ENCODE data around the gene TNFRSF4. TPM values are rescaled to one million over a fixed set of nuclear protein-coding genes. Genes with fewer than 3 reads are reported as not detected.

TNFRSF4 gene
- total RNA-seq, 1 donor from 2014 or later, result 788 TPM

DNA sequence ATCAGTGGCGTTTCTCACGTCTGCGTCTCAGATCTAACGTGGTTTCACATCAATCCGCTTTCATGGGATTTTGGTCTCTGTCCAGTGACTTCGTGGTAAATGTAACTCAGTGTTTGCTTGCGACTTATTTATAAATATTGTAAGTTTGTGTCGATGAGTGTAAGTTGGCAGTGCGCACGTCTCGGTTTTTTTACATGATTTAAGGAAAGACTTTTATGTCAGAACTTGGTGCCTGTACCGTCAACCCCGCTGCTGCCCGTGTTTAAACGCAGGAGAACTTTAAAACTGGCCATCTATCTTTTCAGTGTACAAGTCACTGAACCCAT lies 19.6 kb upstream of the TNFRSF4 start:
- intact Hi-C loops (cut with micrococcal nuclease), result loop anchor here (5.0 kb wide), 3 partner anchors 39 to 201 kb away; partner anchors contain the start of gene UBE2J2
- H3K36me3 Mint-ChIP-seq (ENCODE audit: low read depth), result peaks cover 23% of the 10 kb centered on the region

GRCh38 chr1:1232796-1233566 lies 19.0 kb upstream of the TNFRSF4 start:
- no peaks in the 10 kb centered on the region for H3K27me3 Mint-ChIP-seq (ENCODE audit: insufficient read depth)
- intact Hi-C loops (cut with micrococcal nuclease), result loop anchor here (1.0 to 5.0 kb wide), 4 partner anchors 39 to 201 kb away; partner anchors contain the start of genes C1orf159 and UBE2J2
- peak overlapping the region; percentile 91 for H3K27ac Mint-ChIP-seq
- no peak for DNase-seq (ENCODE audit: low spot score)
- peaks cover 23% of the 10 kb centered on the region for H3K36me3 Mint-ChIP-seq (ENCODE audit: low read depth)
- H3K4me1 Mint-ChIP-seq (ENCODE audit: low read depth), result peaks cover 27% of the 10 kb centered on the region
- H3K9me3 Mint-ChIP-seq, result no peaks in the 10 kb centered on the region
- H3K4me3 Mint-ChIP-seq, result peak overlapping the region; percentile 87

More for the DNA sequence above, 19.6 kb upstream of the TNFRSF4 start:
- Mint-ChIP-seq H3K9me3 (no peaks in the 10 kb centered on the region), H3K4me1 (ENCODE audit: low read depth) (peaks cover 27% of the 10 kb centered on the region), H3K4me3 (peak overlapping the region; percentile 87), H3K27me3 (ENCODE audit: insufficient read depth) (no peaks in the 10 kb centered on the region), H3K27ac (peak overlapping the region; percentile 91)
- DNase-seq (ENCODE audit: low spot score), result no peak

DNA sequence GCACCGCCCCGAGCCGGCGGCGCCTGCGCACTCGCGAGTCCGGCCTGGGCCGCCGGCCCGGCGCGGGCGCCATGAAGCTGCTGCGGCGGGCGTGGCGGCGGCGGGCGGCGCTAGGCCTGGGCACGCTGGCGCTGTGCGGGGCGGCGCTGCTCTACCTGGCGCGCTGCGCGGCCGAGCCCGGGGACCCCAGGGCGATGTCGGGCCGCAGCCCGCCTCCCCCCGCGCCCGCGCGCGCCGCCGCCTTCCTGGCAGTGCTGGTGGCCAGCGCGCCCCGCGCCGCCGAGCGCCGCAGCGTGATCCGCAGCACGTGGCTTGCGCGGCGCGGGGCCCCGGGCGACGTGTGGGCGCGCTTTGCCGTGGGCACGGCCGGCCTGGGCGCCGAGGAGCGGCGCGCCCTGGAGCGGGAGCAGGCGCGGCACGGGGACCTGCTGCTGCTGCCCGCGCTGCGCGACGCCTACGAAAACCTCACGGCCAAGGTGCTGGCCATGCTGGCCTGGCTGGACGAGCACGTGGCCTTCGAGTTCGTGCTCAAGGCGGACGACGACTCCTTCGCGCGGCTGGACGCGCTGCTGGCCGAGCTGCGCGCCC lies 18.3 kb upstream of the TNFRSF4 start, which contains the start of gene B3GALT6:
TSS of gene B3GALT6 (plus strand) at position 30 of the 588 bp plus-strand sequence. CDS start at position 72, 42 bp downstream.
- H3K4me1 Mint-ChIP-seq (ENCODE audit: low read depth), result peaks cover 27% of the 10 kb centered on the region
- peak within 1 kb of the TSS; percentile 90 for H3K27ac Mint-ChIP-seq
- intact Hi-C loops (cut with micrococcal nuclease), result loop anchor here (1.0 to 5.0 kb wide), 4 partner anchors 40 to 200 kb away; partner anchors contain the start of genes C1orf159 and UBE2J2
- no peaks in the 10 kb centered on the region for H3K27me3 Mint-ChIP-seq (ENCODE audit: insufficient read depth)
- peak within 1 kb of the TSS; percentile 94 for H3K4me3 Mint-ChIP-seq
- peaks cover 23% of the 10 kb centered on the region for H3K36me3 Mint-ChIP-seq (ENCODE audit: low read depth)
- no peaks in the 10 kb centered on the region for H3K9me3 Mint-ChIP-seq
- no peak for DNase-seq (ENCODE audit: low spot score)

DNA sequence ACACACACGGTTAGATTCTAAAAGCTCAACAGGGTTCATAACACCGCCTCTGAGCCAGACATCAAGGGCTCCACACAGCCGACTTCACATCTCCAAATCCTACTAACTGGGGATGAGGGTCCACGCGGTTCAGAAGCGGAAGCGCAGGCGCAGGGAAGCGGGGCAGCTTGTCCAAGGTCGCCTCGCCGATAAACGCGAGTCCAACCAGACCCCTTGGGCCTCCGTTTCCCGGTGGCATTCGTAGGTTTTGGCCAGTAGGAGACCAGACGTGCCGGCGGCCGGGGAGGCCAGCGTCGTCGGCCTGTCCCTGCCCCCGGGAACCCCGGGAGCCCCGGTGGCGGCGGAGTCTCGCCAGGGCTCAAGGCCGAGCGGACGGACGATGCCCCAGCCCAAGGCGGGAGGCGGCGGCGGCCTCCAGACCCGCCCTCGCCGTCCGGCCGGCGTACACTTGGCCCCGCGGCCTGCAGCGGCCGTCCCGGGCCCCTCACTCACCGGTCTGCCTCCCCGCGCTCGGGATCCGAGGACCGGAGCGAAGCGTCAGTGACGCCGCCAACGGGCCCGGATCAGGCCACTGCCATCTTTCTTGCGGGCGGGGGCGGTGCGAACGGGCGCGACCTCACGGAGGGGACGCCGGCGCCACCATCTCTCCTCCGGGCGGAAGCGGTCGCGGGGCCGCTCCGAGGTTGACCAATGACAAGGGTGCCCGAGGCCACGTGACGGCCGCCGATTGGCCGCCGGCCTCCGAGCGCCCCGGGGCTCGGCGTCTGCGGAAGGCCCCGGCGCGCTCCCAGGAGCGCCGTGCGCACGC lies 17.7 kb upstream of the TNFRSF4 start, which contains the start of gene SDF4:
TSS of gene SDF4 (minus strand) at position 602 of the 808 bp plus-strand sequence. CDS start 3,229 bp downstream, outside the sequence.
- H3K27me3 Mint-ChIP-seq (ENCODE audit: insufficient read depth), result no peaks in the 10 kb centered on the region
- intact Hi-C loops (cut with micrococcal nuclease), result loop anchor here (1.0 to 5.0 kb wide), 5 partner anchors 41 to 199 kb away; partner anchors contain the start of genes C1orf159 and UBE2J2
- H3K4me1 Mint-ChIP-seq (ENCODE audit: low read depth), result peaks cover 27% of the 10 kb centered on the region
- H3K27ac Mint-ChIP-seq, result peak within 1 kb of the TSS; percentile 90
- peak within 1 kb of the TSS; percentile 94 for H3K4me3 Mint-ChIP-seq
- H3K36me3 Mint-ChIP-seq (ENCODE audit: low read depth), result peaks cover 23% of the 10 kb centered on the region
- DNase-seq (ENCODE audit: low spot score), result peak; percentile 98
- no peaks in the 10 kb centered on the region for H3K9me3 Mint-ChIP-seq

DNA sequence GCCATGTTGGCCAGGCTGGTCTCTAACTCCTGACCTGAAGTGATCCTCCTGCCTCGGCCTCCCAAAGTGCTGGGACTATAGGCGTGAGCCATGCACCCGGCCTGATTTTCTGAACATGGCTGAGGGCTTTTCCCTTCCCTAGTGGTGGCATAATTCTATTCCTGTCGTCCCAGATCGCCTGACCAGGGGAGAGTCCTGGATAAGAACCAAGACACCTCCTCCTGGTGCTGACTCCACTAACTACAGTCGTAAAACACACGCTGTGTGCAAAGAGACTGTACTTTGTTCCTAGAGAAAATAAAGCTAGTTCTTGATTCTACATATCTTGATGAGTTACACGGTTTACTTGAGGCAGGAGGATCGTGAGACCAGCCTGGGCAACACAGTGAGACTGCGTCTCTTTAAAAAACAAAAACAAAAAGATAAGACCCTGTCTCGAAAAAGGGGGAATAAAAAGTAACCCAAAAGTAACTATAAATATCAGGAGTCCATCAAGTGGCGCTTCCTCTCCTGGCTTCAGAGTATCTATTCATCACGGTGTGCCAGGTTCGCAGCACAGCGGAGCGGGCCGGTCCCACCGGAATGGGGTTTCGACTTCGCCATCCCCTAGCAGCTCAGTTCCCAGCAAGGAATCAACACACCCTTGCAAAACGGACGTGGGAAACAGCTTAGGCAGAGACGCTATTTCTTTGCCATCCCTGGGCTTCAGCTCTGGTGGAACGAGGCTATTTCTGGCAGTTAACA lies 16.9 kb upstream of the TNFRSF4 start:
- Mint-ChIP-seq H3K27ac (peak overlapping the region; percentile 90), H3K4me3 (peak overlapping the region; percentile 94), H3K4me1 (ENCODE audit: low read depth) (peaks cover 27% of the 10 kb centered on the region), H3K27me3 (ENCODE audit: insufficient read depth) (no peaks in the 10 kb centered on the region), H3K9me3 (no peaks in the 10 kb centered on the region), H3K36me3 (ENCODE audit: low read depth) (peaks cover 27% of the 10 kb centered on the region)
- intact Hi-C loops (cut with micrococcal nuclease), result loop anchor here (1.0 to 5.0 kb wide), 5 partner anchors 17 to 199 kb away; partner anchors contain the start of genes TNFRSF4 and UBE2J2
- no peak for DNase-seq (ENCODE audit: low spot score)

- intact Hi-C loops (cut with micrococcal nuclease), result loop anchor here (1.0 to 5.0 kb wide), 4 partner anchors 15 to 197 kb away; partner anchors contain the start of genes TNFRSF4 and UBE2J2
- peaks cover 33% of the 10 kb centered on the region for H3K36me3 Mint-ChIP-seq (ENCODE audit: low read depth)
These were observed 15.8 kb upstream of the TNFRSF4 start for GRCh38 chr1:1229770-1230169.

GRCh38 chr1:1228596-1229321 lies 14.8 kb upstream of the TNFRSF4 start:
- Mint-ChIP-seq H3K9me3 (no peaks in the 10 kb centered on the region), H3K4me3 (peak overlapping the region; percentile 94), H3K27me3 (ENCODE audit: insufficient read depth) (no peaks in the 10 kb centered on the region), H3K36me3 (ENCODE audit: low read depth) (peaks cover 29% of the 10 kb centered on the region), H3K27ac (no peak overlapping the region), H3K4me1 (ENCODE audit: low read depth) (peaks cover 19% of the 10 kb centered on the region)
- intact Hi-C loops (cut with micrococcal nuclease), result no loop called here
- DNase-seq (ENCODE audit: low spot score), result no peak

More at GRCh38 chr1:1229770-1230169, 15.8 kb upstream of the TNFRSF4 start:
- peak overlapping the region; percentile 94 for H3K4me3 Mint-ChIP-seq
- H3K4me1 Mint-ChIP-seq (ENCODE audit: low read depth), result peaks cover 27% of the 10 kb centered on the region
- DNase-seq (ENCODE audit: low spot score), result no peak
- H3K9me3 Mint-ChIP-seq, result no peaks in the 10 kb centered on the region
- peak overlapping the region; percentile 90 for H3K27ac Mint-ChIP-seq
- no peaks in the 10 kb centered on the region for H3K27me3 Mint-ChIP-seq (ENCODE audit: insufficient read depth)

DNA sequence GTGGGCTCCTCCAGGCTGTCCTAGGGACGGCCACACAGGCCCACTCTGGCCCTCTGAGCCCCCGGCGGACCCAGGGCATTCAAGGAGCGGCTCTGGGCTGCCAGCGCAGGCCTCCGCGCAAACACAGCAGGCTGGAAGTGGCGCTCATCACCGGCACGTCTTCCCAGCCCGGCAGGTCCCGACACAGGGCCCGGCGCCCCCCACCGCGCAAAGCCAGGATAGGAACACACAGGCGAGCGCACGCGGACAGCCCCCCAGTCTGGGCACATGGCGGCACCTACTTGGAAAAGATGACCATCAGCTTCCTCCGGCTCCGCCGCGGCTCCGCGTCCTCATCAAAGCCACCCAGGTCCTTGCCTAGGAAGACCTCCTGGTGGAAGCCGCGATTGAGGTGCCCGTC lies 14.2 kb upstream of the TNFRSF4 start:
- peaks cover 14% of the 10 kb centered on the region for H3K4me1 Mint-ChIP-seq (ENCODE audit: low read depth)
- H3K4me3 Mint-ChIP-seq, result no peak overlapping the region
- H3K9me3 Mint-ChIP-seq, result no peaks in the 10 kb centered on the region
- no peaks in the 10 kb centered on the region for H3K27me3 Mint-ChIP-seq (ENCODE audit: insufficient read depth)
- intact Hi-C loops (cut with micrococcal nuclease), result no loop called here
- H3K36me3 Mint-ChIP-seq (ENCODE audit: low read depth), result peaks cover 28% of the 10 kb centered on the region
- H3K27ac Mint-ChIP-seq, result no peak overlapping the region
- no peak for DNase-seq (ENCODE audit: low spot score)

DNA sequence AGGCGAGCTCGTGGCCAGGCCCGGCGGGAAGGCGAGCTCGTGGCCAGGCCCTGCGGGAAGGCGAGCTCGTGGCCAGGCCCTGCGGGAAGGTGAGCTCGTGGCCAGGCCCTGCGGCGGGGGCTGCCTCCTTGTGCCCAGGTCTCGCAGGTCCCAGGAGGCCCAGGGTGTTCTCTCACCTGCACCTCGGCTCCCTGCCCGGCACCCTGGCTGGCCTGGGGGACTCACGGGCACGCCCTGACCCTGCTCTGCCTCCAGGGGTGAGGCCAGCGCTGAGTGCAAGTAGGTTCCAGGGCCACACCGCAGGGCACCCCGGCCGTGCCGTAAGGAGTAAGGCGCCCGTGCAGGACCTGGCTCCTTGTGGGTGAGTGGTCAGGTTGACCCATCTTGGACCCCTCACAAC lies 13.4 kb upstream of the TNFRSF4 start:
- Mint-ChIP-seq H3K4me1 (ENCODE audit: low read depth) (peaks cover 18% of the 10 kb centered on the region), H3K9me3 (no peaks in the 10 kb centered on the region), H3K36me3 (ENCODE audit: low read depth) (peaks cover 35% of the 10 kb centered on the region), H3K4me3 (no peak overlapping the region), H3K27ac (no peak overlapping the region), H3K27me3 (ENCODE audit: insufficient read depth) (no peaks in the 10 kb centered on the region)
- intact Hi-C loops (cut with micrococcal nuclease), result no loop called here
- DNase-seq (ENCODE audit: low spot score), result no peak

GRCh38 chr1:1226566-1227362 lies 12.8 kb upstream of the TNFRSF4 start:
- Mint-ChIP-seq H3K27ac (no peak overlapping the region), H3K4me1 (ENCODE audit: low read depth) (peaks cover 18% of the 10 kb centered on the region), H3K27me3 (ENCODE audit: insufficient read depth) (no peaks in the 10 kb centered on the region), H3K4me3 (no peak overlapping the region), H3K36me3 (ENCODE audit: low read depth) (peaks cover 36% of the 10 kb centered on the region), H3K9me3 (no peaks in the 10 kb centered on the region)
- intact Hi-C loops (cut with micrococcal nuclease), result no loop called here
- DNase-seq (ENCODE audit: low spot score), result no peak

GRCh38 chr1:1225913-1226312 lies 12.0 kb upstream of the TNFRSF4 start:
- peak overlapping the region; percentile 34 for H3K27ac Mint-ChIP-seq
- no peaks in the 10 kb centered on the region for H3K27me3 Mint-ChIP-seq (ENCODE audit: insufficient read depth)
- no peak for DNase-seq (ENCODE audit: low spot score)
- H3K4me3 Mint-ChIP-seq, result no peak overlapping the region
- no peaks in the 10 kb centered on the region for H3K9me3 Mint-ChIP-seq
- H3K4me1 Mint-ChIP-seq (ENCODE audit: low read depth), result peaks cover 18% of the 10 kb centered on the region
- intact Hi-C loops (cut with micrococcal nuclease), result no loop called here
- H3K36me3 Mint-ChIP-seq (ENCODE audit: low read depth), result peaks cover 38% of the 10 kb centered on the region

Data from activated T-helper 1 cell treated with anti-CD3 and anti-CD28 coated beads, Interleukin-12 subunit alpha, Interleukin-12 subunit beta, Interleukin-2, Interleukin-4 antibody, amounts not matched to agents 30 ng/mL and 10 ng/mL and 1 ng/mL, durations not matched to agents 14 hours and 24 hours and 36 hours (primary cell).